ENCODE measurements around the gene PSIP1. TPM values are rescaled to one million over a fixed set of nuclear protein-coding genes. Genes with fewer than 3 reads are reported as not detected.

Gene PSIP1
- total and polyA plus RNA-seq, 2 experiments from 2014 or later = 77.6 to 101 TPM

DNA sequence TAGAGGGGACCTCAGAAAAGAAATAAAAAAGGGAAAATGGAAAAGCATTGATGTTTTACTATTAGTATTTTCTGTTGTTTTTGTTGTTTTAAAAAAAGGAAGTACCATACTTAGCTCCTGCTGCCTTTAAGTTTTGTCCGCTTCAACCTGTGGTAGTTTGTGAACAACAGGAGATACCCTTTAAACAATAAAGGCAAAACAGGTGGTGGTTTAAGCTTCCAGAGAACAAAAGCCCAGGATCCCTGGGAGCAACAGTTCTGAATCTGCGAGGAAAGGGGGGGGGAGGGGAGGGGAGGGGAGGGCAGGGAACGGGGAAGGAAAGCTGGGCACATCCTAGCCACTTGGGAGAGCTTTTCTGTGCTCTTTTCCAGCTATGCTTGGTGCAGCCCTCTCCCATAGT is 2.1 kb upstream of the PSIP1 start:
- peaks cover 13% of the 10 kb centered on the region for H3K4me1 ChIP-seq (ENCODE audit: low read depth)
- DNase-seq (ENCODE audit: low read depth in 1 of 2, low spot score in 1 of 2) = no peak
- no peak overlapping the region for H3K4me3 ChIP-seq
- H3K9me3 ChIP-seq (ENCODE audit: low read depth) = no peaks in the 10 kb centered on the region
- H3K36me3 ChIP-seq = no peaks in the 10 kb centered on the region
- no peaks in the 10 kb centered on the region for H3K27me3 ChIP-seq
- H3K27ac ChIP-seq = no peak overlapping the region
- TF ChIP-seq, protein P1, sequence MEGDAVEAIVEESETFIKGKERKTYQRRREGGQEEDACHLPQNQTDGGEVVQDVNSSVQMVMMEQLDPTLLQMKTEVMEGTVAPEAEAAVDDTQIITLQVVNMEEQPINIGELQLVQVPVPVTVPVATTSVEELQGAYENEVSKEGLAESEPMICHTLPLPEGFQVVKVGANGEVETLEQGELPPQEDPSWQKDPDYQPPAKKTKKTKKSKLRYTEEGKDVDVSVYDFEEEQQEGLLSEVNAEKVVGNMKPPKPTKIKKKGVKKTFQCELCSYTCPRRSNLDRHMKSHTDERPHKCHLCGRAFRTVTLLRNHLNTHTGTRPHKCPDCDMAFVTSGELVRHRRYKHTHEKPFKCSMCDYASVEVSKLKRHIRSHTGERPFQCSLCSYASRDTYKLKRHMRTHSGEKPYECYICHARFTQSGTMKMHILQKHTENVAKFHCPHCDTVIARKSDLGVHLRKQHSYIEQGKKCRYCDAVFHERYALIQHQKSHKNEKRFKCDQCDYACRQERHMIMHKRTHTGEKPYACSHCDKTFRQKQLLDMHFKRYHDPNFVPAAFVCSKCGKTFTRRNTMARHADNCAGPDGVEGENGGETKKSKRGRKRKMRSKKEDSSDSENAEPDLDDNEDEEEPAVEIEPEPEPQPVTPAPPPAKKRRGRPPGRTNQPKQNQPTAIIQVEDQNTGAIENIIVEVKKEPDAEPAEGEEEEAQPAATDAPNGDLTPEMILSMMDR (IDR thresholded peaks at IDR 0.05; ENCODE audit: low read depth, low read length) = no peak

DNA sequence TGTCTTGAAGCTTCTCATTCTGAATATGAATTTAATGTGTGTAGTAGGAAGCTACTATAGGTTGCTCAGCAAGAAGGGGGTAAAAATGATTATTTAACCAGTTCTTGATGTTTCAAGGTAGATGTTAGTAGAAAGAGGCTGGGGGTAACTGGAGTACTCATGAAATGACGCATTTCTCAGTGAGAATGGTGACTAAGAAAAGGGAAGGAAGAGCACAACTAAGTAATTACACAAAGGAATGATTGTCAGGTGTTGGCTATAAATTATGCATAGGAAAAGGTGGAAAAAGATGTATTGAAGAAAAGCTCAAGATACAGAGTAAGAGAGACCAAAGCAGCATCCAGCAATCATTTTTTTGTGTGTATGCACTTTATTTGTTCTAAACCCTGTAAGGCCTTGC is 1.4 kb upstream of the PSIP1 start:
- TF ChIP-seq, protein P1 (IDR thresholded peaks at IDR 0.05; ENCODE audit: low read depth, low read length) = no peak
- H3K4me3 ChIP-seq = no peak overlapping the region
- H3K27ac ChIP-seq = no peak overlapping the region
- H3K36me3 ChIP-seq = peaks cover 3% of the 10 kb centered on the region
- no peak for DNase-seq (ENCODE audit: low read depth in 1 of 2, low spot score in 1 of 2)
- H3K4me1 ChIP-seq (ENCODE audit: low read depth) = peaks cover 13% of the 10 kb centered on the region
- H3K27me3 ChIP-seq = no peaks in the 10 kb centered on the region
- no peaks in the 10 kb centered on the region for H3K9me3 ChIP-seq (ENCODE audit: low read depth)

DNA sequence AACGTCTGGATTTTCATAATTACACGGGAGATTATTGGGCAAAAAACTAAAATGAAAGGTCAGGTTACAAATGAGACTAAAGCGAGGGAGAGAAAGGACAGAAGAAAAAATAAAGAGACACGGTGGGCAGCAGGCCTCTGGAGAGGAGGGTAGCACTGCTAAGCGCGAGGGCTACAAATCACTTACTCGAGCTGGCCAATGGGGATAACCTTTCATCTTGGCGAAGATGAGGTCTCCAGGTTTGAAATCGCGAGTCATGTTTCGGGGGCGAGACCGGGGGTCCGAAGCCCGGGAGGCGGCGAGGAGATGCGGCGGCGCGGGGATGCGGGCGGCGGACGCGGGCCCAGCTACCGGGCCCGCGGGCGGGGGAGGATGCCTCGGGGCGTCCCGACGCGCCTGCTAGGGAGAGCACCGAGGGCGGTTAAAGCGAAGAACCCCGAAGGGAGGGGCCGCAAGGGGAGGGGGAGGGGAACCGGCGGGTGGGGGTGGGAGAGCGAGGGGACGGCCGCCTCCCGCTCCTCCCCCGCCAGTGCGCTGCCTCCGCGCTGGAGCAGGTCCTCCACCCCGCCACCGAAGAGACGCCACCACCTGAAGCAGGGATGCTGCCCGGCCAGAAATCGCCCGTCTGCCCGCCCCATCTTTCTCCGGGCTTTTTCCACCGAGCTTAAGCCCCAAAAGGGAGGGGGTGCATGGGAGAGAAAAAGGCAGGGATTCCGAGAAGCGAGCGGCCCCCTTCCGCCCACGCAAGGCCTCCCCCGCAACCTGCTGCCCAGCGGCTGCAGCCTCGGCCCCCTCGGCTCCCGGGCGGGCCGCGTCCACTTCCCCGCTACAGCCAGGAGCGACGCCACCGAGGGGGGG is 610 bp downstream of the PSIP1 start:
- Histone ChIP-seq H3K9me3 (ENCODE audit: low read depth) (no peaks in the 10 kb centered on the region), H3K27me3 (no peaks in the 10 kb centered on the region), H3K4me1 (ENCODE audit: low read depth) (peaks cover 13% of the 10 kb centered on the region), H3K36me3 (peaks cover 21% of the 10 kb centered on the region), H3K4me3 (peak overlapping the region; percentile 98), H3K27ac (peak overlapping the region; percentile 99)
- TF ChIP-seq, protein P1 (IDR thresholded peaks at IDR 0.05; ENCODE audit: low read depth, low read length) = no peak
- DNase-seq (ENCODE audit: low read depth in 1 of 2, low spot score in 1 of 2) = peak; percentile 41 to 48

DNA sequence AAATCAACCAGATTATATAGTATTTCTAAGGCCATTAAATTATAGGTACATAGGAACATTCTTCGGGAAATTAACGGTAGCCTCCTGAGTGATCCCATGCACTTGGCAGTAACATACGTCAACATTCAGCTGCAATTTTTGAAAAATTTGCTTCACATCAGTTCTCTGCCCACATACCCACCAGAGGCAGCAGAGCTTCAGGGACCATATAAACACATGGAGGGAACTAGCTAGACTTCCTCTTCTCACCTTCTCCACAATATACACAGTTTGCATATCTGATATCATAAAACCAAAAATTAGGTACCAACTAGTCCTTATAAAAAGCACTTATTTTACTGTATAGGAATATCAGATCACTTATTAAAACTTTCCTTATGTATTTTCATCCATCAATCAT is 4.8 kb downstream of the PSIP1 start:
- no peak for DNase-seq (ENCODE audit: low read depth in 1 of 2, low spot score in 1 of 2)
- Histone ChIP-seq H3K27me3 (no peaks in the 10 kb centered on the region), H3K27ac (no peak overlapping the region), H3K4me1 (ENCODE audit: low read depth) (peaks cover 7% of the 10 kb centered on the region), H3K36me3 (peaks cover 27% of the 10 kb centered on the region), H3K9me3 (ENCODE audit: low read depth) (no peaks in the 10 kb centered on the region), H3K4me3 (no peak overlapping the region)
- TF ChIP-seq, protein P1 (IDR thresholded peaks at IDR 0.05; ENCODE audit: low read depth, low read length) = no peak

DNA sequence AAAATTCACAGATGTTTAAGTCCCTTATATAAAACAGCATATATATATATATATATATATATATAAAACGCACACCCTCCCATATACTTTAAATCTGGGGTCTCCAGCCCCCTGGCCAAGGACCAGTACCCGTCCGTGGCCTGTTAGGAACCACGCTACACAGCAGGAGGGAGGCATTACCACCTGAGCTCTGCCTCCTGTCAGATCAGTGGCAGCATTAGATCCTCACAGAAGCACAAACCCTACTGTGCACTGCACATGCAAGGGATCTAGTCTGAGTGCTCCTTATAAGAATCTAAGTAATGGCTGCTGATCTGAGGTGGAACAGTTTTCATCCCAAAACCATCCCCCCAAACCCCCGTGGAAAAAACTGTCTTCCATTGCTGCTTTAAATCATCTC is 9.0 kb downstream of the PSIP1 start:
- DNase-seq (ENCODE audit: low read depth in 1 of 2, low spot score in 1 of 2) = no peak
- no peaks in the 10 kb centered on the region for H3K9me3 ChIP-seq (ENCODE audit: low read depth)
- H3K27me3 ChIP-seq = no peaks in the 10 kb centered on the region
- TF ChIP-seq, protein P1 (IDR thresholded peaks at IDR 0.05; ENCODE audit: low read depth, low read length) = no peak
- no peak overlapping the region for H3K27ac ChIP-seq
- H3K4me1 ChIP-seq (ENCODE audit: low read depth) = no peaks in the 10 kb centered on the region
- H3K4me3 ChIP-seq = no peak overlapping the region
- H3K36me3 ChIP-seq = peaks cover 34% of the 10 kb centered on the region

Measured in cardiac muscle cell (in vitro differentiated cells and primary cell).